HG02798 (cell line): Measurements from ENCODE around the gene SLC38A10.

Experiments used
- ATAC-seq: cut with Tn5 transposase; IDR thresholded peaks from one replicate; pipeline ENCODE4 v1.9.1; 2021; ENCODE audit warnings: mild to moderate bottlenecking; ENCODE audit not compliant: unreplicated experiment, poor library complexity

SLC38A10 gene

GRCh38 chr17:81199482-81199830 lies 95.7 kb downstream of the SLC38A10 start:
- ATAC-seq, result no peak

- ATAC-seq, result no peak
These were observed 96.2 kb downstream of the SLC38A10 start for GRCh38 chr17:81198826-81199481.

GRCh38 chr17:81197831-81198490 lies 97.1 kb downstream of the SLC38A10 start:
- no peak for ATAC-seq

DNA sequence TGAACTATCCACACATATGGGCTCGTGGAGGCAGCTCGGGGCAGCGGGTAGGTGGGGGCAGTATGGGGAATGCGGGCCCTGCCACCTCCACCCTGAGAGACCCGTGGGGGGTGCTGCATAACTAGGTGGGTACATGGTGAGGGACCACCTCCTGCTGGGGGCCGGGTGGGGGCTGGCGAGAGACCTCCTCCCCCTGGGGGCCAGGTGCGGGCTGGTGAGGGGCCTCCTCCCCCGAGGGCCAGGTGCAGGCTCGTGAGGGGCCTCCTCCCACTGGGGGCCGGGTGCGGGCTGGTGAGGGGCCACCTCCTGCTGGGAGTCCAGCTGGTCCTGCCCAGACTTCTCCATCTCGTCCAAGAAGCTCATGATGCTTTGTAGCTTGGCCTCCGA lies 97.7 kb downstream of the SLC38A10 start:
- ATAC-seq, result no peak

- ATAC-seq, result no peak
These were observed 98.3 kb downstream of the SLC38A10 start for GRCh38 chr17:81196505-81197408.

DNA sequence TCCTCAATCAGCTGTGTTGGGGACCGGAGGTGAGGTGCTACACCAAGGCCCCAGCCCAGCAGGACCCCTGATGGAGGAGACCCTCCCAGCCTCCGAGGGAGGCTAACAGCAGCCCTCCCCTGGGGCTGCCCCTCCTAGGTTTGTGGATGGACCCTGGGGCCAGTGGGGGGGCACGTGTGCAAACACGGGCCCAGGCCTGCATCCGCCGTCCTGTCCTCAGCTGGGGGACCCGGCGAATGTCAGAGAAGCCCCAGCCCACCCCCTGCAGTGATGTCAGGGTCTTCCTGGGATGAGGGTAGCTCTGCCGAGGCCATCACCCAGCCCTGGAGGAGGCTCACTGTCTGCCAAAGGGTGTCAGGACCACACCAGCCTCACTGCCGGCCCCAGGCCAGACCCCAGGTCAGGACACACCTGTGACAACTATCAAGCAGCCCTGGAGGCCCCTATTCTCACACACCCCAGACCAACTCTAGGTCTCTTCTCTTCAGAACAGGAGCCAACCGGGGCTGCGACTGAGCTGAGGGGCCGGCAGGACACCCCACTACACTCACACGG lies 99.1 kb downstream of the SLC38A10 start:
- ATAC-seq, result no peak
